Germinal center (tissue), 1 donor: Measurements from ENCODE around the gene SEMA6C.
"Not testable (repeated sequence)": the region's sequence is repeated elsewhere in the genome, so short reads cannot be mapped to it uniquely, and the experiment has no call there.

Source experiments
- DNase-seq: peaks from one replicate; pipeline ENCODE4 v3.0.0; 2012; ENCODE audit warnings: mixed read lengths, low spot score

Gene SEMA6C

GRCh38 chr1:151146412-151147131 lies at the start of gene SEMA6C:
TSS of gene SEMA6C (minus strand) at chr1:151146631. CDS start at chr1:151142621, 4,010 bp downstream.
- peak; percentile 87 for DNase-seq

- DNase-seq, result not testable (repeated sequence)
These were observed 48.6 kb upstream of the SEMA6C start for GRCh38 chr1:151194894-151195594.

- DNase-seq, result no peak
These were observed 47.4 kb upstream of the SEMA6C start for GRCh38 chr1:151193856-151194255.

GRCh38 chr1:151193304-151193703 lies 46.9 kb upstream of the SEMA6C start:
- DNase-seq, result no peak

GRCh38 chr1:151192047-151192446 lies 45.6 kb upstream of the SEMA6C start:
- DNase-seq, result no peak

- DNase-seq, result peak; percentile 90
These were observed 43.4 kb upstream of the SEMA6C start, which contains the start of gene VPS72 for GRCh38 chr1:151189637-151190445. TSS of gene VPS72 (minus strand) at chr1:151190197. CDS start at chr1:151190121, 76 bp downstream.

- DNase-seq, result not testable (repeated sequence)
These were observed 42.2 kb upstream of the SEMA6C start for GRCh38 chr1:151188667-151189066.

GRCh38 chr1:151187205-151187604 lies 40.8 kb upstream of the SEMA6C start:
- DNase-seq, result no peak

- DNase-seq, result no peak
These were observed 37.8 kb upstream of the SEMA6C start for GRCh38 chr1:151184211-151184610.

- no peak for DNase-seq
These were observed 30.1 kb upstream of the SEMA6C start for GRCh38 chr1:151176514-151177045.

GRCh38 chr1:151175863-151176262 lies 29.4 kb upstream of the SEMA6C start, which contains the start of gene TMOD4:
TSS of gene TMOD4 (minus strand) at chr1:151175981. CDS start at chr1:151174875, 1,106 bp downstream.
- peak; percentile 50 for DNase-seq

- DNase-seq, result no peak
These were observed 28.8 kb upstream of the SEMA6C start for GRCh38 chr1:151175041-151175741.

GRCh38 chr1:151171190-151171589 lies 24.8 kb upstream of the SEMA6C start:
- DNase-seq, result no peak

- no peak for DNase-seq
These were observed 20.7 kb upstream of the SEMA6C start for GRCh38 chr1:151167116-151167515.

GRCh38 chr1:151166505-151166956 lies 20.1 kb upstream of the SEMA6C start:
- no peak for DNase-seq

- peak; percentile 94 for DNase-seq
These were observed 19.5 kb upstream of the SEMA6C start, which contains the start of the genes LYSMD1 and SCNM1 for GRCh38 chr1:151165738-151166504. TSS of gene LYSMD1 (minus strand) at chr1:151165902. CDS start at chr1:151165258, 644 bp downstream. TSS of gene SCNM1 (plus strand) at chr1:151166144. CDS start at chr1:151166153, 9 bp downstream.

GRCh38 chr1:151165281-151165737 lies 18.9 kb upstream of the SEMA6C start:
- no peak for DNase-seq

GRCh38 chr1:151164732-151165280 lies 18.4 kb upstream of the SEMA6C start:
- no peak for DNase-seq

GRCh38 chr1:151159373-151159772 lies 12.9 kb upstream of the SEMA6C start:
- DNase-seq, result no peak

GRCh38 chr1:151158751-151159251 lies 12.4 kb upstream of the SEMA6C start:
- DNase-seq, result no peak
